Aorta (tissue), 5 donors: ENCODE results near the gene ANKRD55. TPM values are rescaled to one million over a fixed set of nuclear protein-coding genes. Genes with fewer than 3 reads are reported as not detected.

Experiments
- ATAC-seq: fragments of 200-7000 bp; cut with Tn5 transposase; one replicate; pipeline ENCODE4 v1.9.1; 2022; ENCODE audit warnings: moderate library complexity; ENCODE audit not compliant: low FRiP score
- DNase-seq, 2 donors: peaks; one replicate each; pipeline ENCODE4 v3.0.0-alpha.2; 2020
- H3K27ac ChIP-seq, 2 donors: one replicate each; pipeline ENCODE4 v1.5.1; 2013; ENCODE audit warnings: low read length in 2 of 2, mild to moderate bottlenecking in 2 of 2, moderate library complexity in 2 of 2, control low read depth in 1 of 2, inconsistent platforms in 1 of 2, low read depth in 1 of 2
- H3K27me3 ChIP-seq, 2 donors: one replicate each; pipeline ENCODE4 v1.6.1; 2013; ENCODE audit warnings: control low read depth in 1 of 2, low read length in 1 of 2, mild to moderate bottlenecking in 1 of 2, moderate library complexity in 1 of 2; ENCODE audit not compliant: insufficient read depth in 2 of 2, control insufficient read depth in 1 of 2
- H3K36me3 ChIP-seq, 2 donors: one replicate each; pipeline ENCODE4 v1.6.1; 2013; ENCODE audit warnings: control low read depth in 1 of 2, low read length in 1 of 2, mild to moderate bottlenecking in 1 of 2; ENCODE audit not compliant: insufficient read depth in 2 of 2, control insufficient read depth in 1 of 2
- H3K4me1 ChIP-seq, 2 donors: one replicate each; pipeline ENCODE4 v1.6.1; 2013; ENCODE audit warnings: low read length in 2 of 2, control low read depth in 1 of 2, mild to moderate bottlenecking in 1 of 2, moderate library complexity in 1 of 2; ENCODE audit not compliant: insufficient read depth in 2 of 2, control insufficient read depth in 1 of 2
- H3K4me3 ChIP-seq, 2 donors: one replicate each; pipeline ENCODE4 v1.5.1; 2013; ENCODE audit warnings: low read length in 2 of 2, control low read depth in 1 of 2, mild to moderate bottlenecking in 1 of 2
- H3K9me3 ChIP-seq: one replicate; pipeline ENCODE4 v1.6.1; 2013; ENCODE audit warnings: mild to moderate bottlenecking, low read length; ENCODE audit not compliant: control insufficient read depth
- WGBS, 2 donors: extraction: QIAGEN DNeasy Blood & Tissue Kit; methylation state at CpG; one replicate each; pipeline ENCODE4 v1.1.7; 2013; 5-methylcytosine and 5-hydroxymethylcytosine counted together
- intact Hi-C, 2 donors: fragments of 100-400 bp; cut with DNase I; formaldehyde crosslinking; loops; one replicate each; pipeline versions ENCODE4 v1.14.2 to v1.15.0; 2022
- polyA plus RNA-seq, 2 donors: library from polyadenylated mRNA; stranded (reverse); fragments of 200-250 nt; gene quantifications; one replicate each; pipeline ENCODE4 v1.2.3, GENCODE V29; 2013
- total RNA-seq, 2 donors: library from RNA; stranded (reverse); fragmentation: NEBNext Ultra II Directional; extraction: Animal tissue kit (Norgen Biotek cat#: 25700); gene quantifications; one replicate each; pipeline ENCODE4 v1.2.1, GENCODE V29; 2021
- donor health status: healthy with polysubstance abuse.
- donor health status: Bipolar disorder and iron deficiency.
- donor health status: DM: no; HTN: no; CAD: no.
- donor health status: DM: no; HTN: no; CAD: no.
- donor health status: DM: yes; HTN: yes; CAD: no.

The ANKRD55 gene
- total and polyA plus RNA-seq, 4 donors, result 0.32 to 0.48 TPM; not detected in 2

DNA sequence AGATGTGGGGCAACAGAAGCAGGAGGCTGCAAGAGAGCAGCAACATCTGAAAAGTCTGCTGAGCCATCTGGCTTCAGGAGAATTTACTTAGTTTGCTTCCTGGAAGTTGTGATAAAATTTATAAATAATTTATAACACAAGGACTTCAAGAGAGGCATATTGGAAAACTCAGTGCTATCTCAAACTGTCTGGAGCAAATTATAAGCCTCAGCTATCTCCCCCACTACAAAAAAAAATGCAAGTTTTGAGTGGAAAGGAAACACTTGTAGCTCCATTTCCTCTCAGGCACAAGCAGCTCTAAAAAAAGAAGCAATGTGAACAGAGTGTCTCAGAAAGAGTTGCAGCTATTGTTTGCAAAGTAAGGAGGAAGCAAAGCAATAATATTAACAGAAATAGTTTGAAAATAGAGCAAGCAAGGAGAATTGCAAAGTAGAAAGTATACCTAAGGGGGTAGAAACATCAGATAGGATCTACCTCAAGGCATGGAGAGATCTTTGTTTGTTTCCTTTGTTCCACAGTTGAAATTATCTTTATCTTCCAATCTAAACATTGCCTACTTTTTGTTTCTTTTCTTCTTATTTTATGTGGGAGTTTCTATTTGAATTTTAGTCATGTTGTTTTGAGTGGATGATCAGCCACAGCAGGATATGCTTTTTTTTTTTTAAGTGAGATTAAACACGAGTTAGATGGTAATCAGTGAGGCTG is 182.4 kb downstream of the ANKRD55 start:
- Histone ChIP-seq H3K27me3 (peaks cover 0 to 3% of the 10 kb centered on the region in 2 donors), H3K9me3 (peaks cover 5% of the 10 kb centered on the region), H3K4me3 (no peak overlapping the region), H3K36me3 (no peaks in the 10 kb centered on the region), H3K27ac (no peak overlapping the region), H3K4me1 (no peaks in the 10 kb centered on the region)
- ATAC-seq, result no peak
- intact Hi-C loops, result no loop called here
- WGBS, 2 donors, result 8 to 15% methylated on average over 1 of the region's 1 CpG
- no peak for DNase-seq

Other genes starting within 250 kb of the ANKRD55 start
- 100 to 1,000 TPM; 353 to 370 TPM for gene IL6ST, start 238.4 kb downstream of the ANKRD55 start, total RNA-seq
- gene IL6ST, start 238.4 kb downstream of the ANKRD55 start, polyA plus RNA-seq, result 10 to 100 TPM; 59.0 to 72.4 TPM